AG04449 (cell line): Measurements from ENCODE around the gene CEP164.

Experiments used
- CTCF ChIA-PET: fragments of 350-600 bp; formaldehyde crosslinking; extraction: SDS; loops from one replicate; lab custom pipeline; 2021; ENCODE audit warnings: antibody characterized with exemption; lab: Yijun Ruan, JAX
- POLR2A ChIA-PET: fragments of 400-600, 350-600 bp; formaldehyde crosslinking; extraction: SDS; loops from one replicate; lab custom pipeline; 2020; ENCODE audit warnings: antibody characterized with exemption, inconsistent platforms; lab: Yijun Ruan, JAX
- DNase-seq: peaks from one replicate; pipeline ENCODE4 v3.0.0-alpha.2; 2010; ENCODE audit warnings: low read depth, low spot score
- H3K4me3 ChIP-seq: 2 replicates; pipeline ENCODE4 v1.5.1; 2011; ENCODE audit warnings: low read depth, mild to moderate bottlenecking, control low read depth, low read length
- CTCF ChIP-seq: IDR thresholded peaks from one replicate; pipeline ENCODE4 v1.5.1; 2011; ENCODE audit warnings: mild to moderate bottlenecking, moderate library complexity, low read length, control low read depth, inconsistent platforms; ENCODE audit not compliant: insufficient read depth; ENCODE audit errors: missing control alignments

Gene CEP164

GRCh38 chr11:117443266-117444186 lies 115.9 kb downstream of the CEP164 start:
- CTCF ChIA-PET = interaction anchor here (0.7 to 3.9 kb wide), 10 partner anchors 14 to 375 kb away, joined by 3 to 26 read pairs (median 6); no protein-coding TSS in a partner anchor
- DNase-seq = no peak
- TF ChIP-seq CTCF = peak; percentile 62
- POLR2A ChIA-PET = no interaction called here
- H3K4me3 ChIP-seq = no peak overlapping the region

- TF ChIP-seq CTCF = no peak
- no peak overlapping the region for H3K4me3 ChIP-seq
- ChIA-PET CTCF (interaction anchor here (1.0 to 3.9 kb wide), 10 partner anchors 15 to 502 kb away, joined by 3 to 26 read pairs (median 6); no protein-coding TSS in a partner anchor), POLR2A (no interaction called here)
- no peak for DNase-seq
Measured at GRCh38 chr11:117444256-117444655, 116.6 kb downstream of the CEP164 start.

GRCh38 chr11:117444711-117445658 lies 117.3 kb downstream of the CEP164 start:
- H3K4me3 ChIP-seq = no peak overlapping the region
- POLR2A ChIA-PET = no interaction called here
- CTCF ChIA-PET = interaction anchor here (1.0 to 3.9 kb wide), 6 partner anchors 16 to 502 kb away, joined by 4 to 26 read pairs (median 6); no protein-coding TSS in a partner anchor

GRCh38 chr11:117449111-117449693 lies 121.5 kb downstream of the CEP164 start:
- DNase-seq = no peak
- CTCF ChIA-PET = interaction anchor here (2.4 kb wide), 1 partner anchor 23 kb away, joined by 11 read pairs; no protein-coding TSS in a partner anchor
- no peak overlapping the region for H3K4me3 ChIP-seq
- POLR2A ChIA-PET = no interaction called here
- no peak for TF ChIP-seq CTCF

More at GRCh38 chr11:117444711-117445658, 117.3 kb downstream of the CEP164 start:
- no peak for DNase-seq
- no peak for TF ChIP-seq CTCF

GRCh38 chr11:117453886-117454563 lies 126.4 kb downstream of the CEP164 start:
- CTCF ChIA-PET = no interaction called here
- no peak for TF ChIP-seq CTCF
- POLR2A ChIA-PET = no interaction called here
- no peak overlapping the region for H3K4me3 ChIP-seq
- DNase-seq = no peak
